ENCODE data around the gene NLGN4Y. TPM values are rescaled to one million over a fixed set of nuclear protein-coding genes. Genes with fewer than 3 reads are reported as not detected.

NLGN4Y gene
- total and polyA plus RNA-seq, 10 donors: 0.35 to 11.1 (median 1.8) TPM; not detected in 6

GRCh38 chrY:14871971-14872370 is 347.6 kb downstream of the NLGN4Y start:
- H3K9me3 ChIP-seq: peaks cover 0 to 17% (median 0%) of the 10 kb centered on the region in 8 donors
- no peak overlapping the region for H3K27ac ChIP-seq
- intact Hi-C loops (cut with DNase I; ENCODE audit: low total_unique reads): no loop called here
- TF ChIP-seq CTCF (IDR thresholded peaks at IDR 0.05 in 8 of 11, conservative IDR thresholded peaks at IDR 0.05 in 3 of 11) (no peak), POLR2AphosphoS5 (IDR thresholded peaks at IDR 0.05) (no peak), POLR2A (IDR thresholded peaks at IDR 0.05) (no peak)
- no peaks in the 10 kb centered on the region for H3K27me3 ChIP-seq (replicated peaks in 1 of 7)
- WGBS, 5 donors: 14 to 18% (median 17%) methylated on average over 2 of the region's 2 CpGs; no CpG with 5 or more reads in 2 of the 5 donors
- no peaks in the 10 kb centered on the region for H3K36me3 ChIP-seq
- no peak for DNase-seq
- no peak overlapping the region for H3K4me3 ChIP-seq
- no peaks in the 10 kb centered on the region for H3K4me1 ChIP-seq
